Stimulated activated naive CD8-positive, alpha-beta T cell treated with anti-CD3 and anti-CD28 coated beads, Interleukin-15, amount 100 ng/mL, for 72 hours (primary cell): Measurements from ENCODE around the gene NCKIPSD.
"Not testable (repeated sequence)": the region's sequence is repeated elsewhere in the genome, so short reads cannot be mapped to it uniquely, and the experiment has no call there.

ENCODE experiments used
- ATAC-seq: fragments of 150-1000 bp; cut with Tn5 transposase; 2 replicates; pipeline ENCODE4 v1.10.0; 2021; ENCODE audit warnings: mild to moderate bottlenecking, moderate library complexity
- DNase-seq, 2 donors: peaks; one replicate each; pipeline ENCODE4 v3.0.0; 2021 to 2022
- H3K27ac Mint-ChIP-seq, 2 donors: one replicate each; pipeline ENCODE4 v1.8.0; 2022; ENCODE audit warnings: mild to moderate bottlenecking in 2 of 2, mixed read lengths in 2 of 2, moderate library complexity in 2 of 2
- H3K27me3 Mint-ChIP-seq: one replicate; pipeline ENCODE4 v1.8.0; 2022; ENCODE audit warnings: mixed read lengths
- H3K4me1 Mint-ChIP-seq: one replicate; pipeline ENCODE4 v1.8.0; 2022; ENCODE audit warnings: mild to moderate bottlenecking, mixed read lengths
- H3K4me3 Mint-ChIP-seq, 2 donors: one replicate each; pipeline ENCODE4 v1.8.0; 2022; ENCODE audit warnings: mild to moderate bottlenecking in 2 of 2, mixed read lengths in 2 of 2, moderate library complexity in 1 of 2
- H3K9me3 Mint-ChIP-seq, 2 donors: one replicate each; pipeline ENCODE4 v1.8.0; 2022; ENCODE audit warnings: mixed read lengths in 2 of 2

NCKIPSD gene

GRCh38 chr3:48685603-48686511 lies at the start of gene NCKIPSD:
TSS of gene NCKIPSD (minus strand) at chr3:48685915. CDS start at chr3:48685807, 108 bp downstream.
- Mint-ChIP-seq H3K4me3 (peak within 1 kb of the TSS; percentile 87 to 90), H3K4me1 (peaks cover 32% of the 10 kb centered on the region), H3K27ac (peak within 1 kb of the TSS; percentile 70 to 93), H3K27me3 (no peaks in the 10 kb centered on the region), H3K9me3 (no peaks in the 10 kb centered on the region)
- DNase-seq, result peak; percentile 85 to 93
- peak; percentile 89 for ATAC-seq

- not testable (repeated sequence) for H3K27ac Mint-ChIP-seq, H3K4me3 Mint-ChIP-seq, H3K4me1 Mint-ChIP-seq, H3K9me3 Mint-ChIP-seq, ATAC-seq, DNase-seq, H3K27me3 Mint-ChIP-seq
Observed at GRCh38 chr3:48735075-48735767, 49.5 kb upstream of the NCKIPSD start.

- DNase-seq, H3K4me1 Mint-ChIP-seq: not testable (repeated sequence)
- ATAC-seq, result peak; percentile 39
Observed at GRCh38 chr3:48734541-48734940, 48.8 kb upstream of the NCKIPSD start.

GRCh38 chr3:48733752-48734518 lies 48.2 kb upstream of the NCKIPSD start:
- not testable (repeated sequence) for DNase-seq, H3K4me3 Mint-ChIP-seq, H3K27me3 Mint-ChIP-seq

More at GRCh38 chr3:48734541-48734940, 48.8 kb upstream of the NCKIPSD start:
- not testable (repeated sequence) for H3K9me3 Mint-ChIP-seq, H3K27ac Mint-ChIP-seq, H3K27me3 Mint-ChIP-seq, H3K4me3 Mint-ChIP-seq

GRCh38 chr3:48727511-48727910 lies 41.8 kb upstream of the NCKIPSD start:
- Mint-ChIP-seq H3K27me3 (no peaks in the 10 kb centered on the region), H3K4me1 (no peaks in the 10 kb centered on the region), H3K4me3 (no peak overlapping the region)

More at GRCh38 chr3:48733752-48734518, 48.2 kb upstream of the NCKIPSD start:
- H3K9me3 Mint-ChIP-seq, ATAC-seq, H3K4me1 Mint-ChIP-seq, H3K27ac Mint-ChIP-seq: not testable (repeated sequence)

GRCh38 chr3:48725185-48725855 lies 39.6 kb upstream of the NCKIPSD start:
- DNase-seq, H3K27ac Mint-ChIP-seq, H3K9me3 Mint-ChIP-seq, H3K4me1 Mint-ChIP-seq, H3K27me3 Mint-ChIP-seq, H3K4me3 Mint-ChIP-seq, ATAC-seq: not testable (repeated sequence)

More at GRCh38 chr3:48727511-48727910, 41.8 kb upstream of the NCKIPSD start:
- no peak for DNase-seq
- Mint-ChIP-seq H3K27ac (no peak overlapping the region), H3K9me3 (no peaks in the 10 kb centered on the region)
- ATAC-seq, result no peak

- Mint-ChIP-seq H3K4me3 (no peak overlapping the region), H3K4me1 (no peaks in the 10 kb centered on the region), H3K27ac (no peak overlapping the region), H3K27me3 (peaks cover 7% of the 10 kb centered on the region), H3K9me3 (no peaks in the 10 kb centered on the region)
- DNase-seq (no peak), ATAC-seq (no peak)
Observed at GRCh38 chr3:48723725-48724124, 38.0 kb upstream of the NCKIPSD start.

GRCh38 chr3:48723293-48723692 lies 37.6 kb upstream of the NCKIPSD start:
- H3K4me1 Mint-ChIP-seq, result not testable (repeated sequence)

GRCh38 chr3:48716982-48717746 lies 31.4 kb upstream of the NCKIPSD start, which contains the start of gene IP6K2:
TSS of gene IP6K2 (minus strand) at chr3:48717221. CDS start at chr3:48695291, 21,930 bp downstream.
- Mint-ChIP-seq H3K4me3 (peak within 1 kb of the TSS; percentile 95 to 97), H3K9me3 (no peaks in the 10 kb centered on the region), H3K4me1 (peaks cover 45% of the 10 kb centered on the region), H3K27me3 (peaks cover 7% of the 10 kb centered on the region), H3K27ac (peak within 1 kb of the TSS; percentile 98 to 99)
- DNase-seq (peak; percentile 97 to 99), ATAC-seq (peak; percentile 100)

More at GRCh38 chr3:48723293-48723692, 37.6 kb upstream of the NCKIPSD start:
- not testable (repeated sequence) for H3K27me3 Mint-ChIP-seq, DNase-seq, H3K4me3 Mint-ChIP-seq, H3K27ac Mint-ChIP-seq, ATAC-seq, H3K9me3 Mint-ChIP-seq

- no peak for ATAC-seq
- Mint-ChIP-seq H3K27me3 (peaks cover 7% of the 10 kb centered on the region), H3K4me3 (peak overlapping the region; percentile 95 to 97), H3K27ac (peak overlapping the region; percentile 98 to 99), H3K4me1 (peaks cover 50% of the 10 kb centered on the region), H3K9me3 (no peaks in the 10 kb centered on the region)
- peak; percentile 23 to 25 for DNase-seq
Observed at GRCh38 chr3:48716508-48716981, 30.8 kb upstream of the NCKIPSD start.

GRCh38 chr3:48715174-48715800 lies 29.6 kb upstream of the NCKIPSD start:
- no peak for DNase-seq
- no peaks in the 10 kb centered on the region for H3K9me3 Mint-ChIP-seq
- no peak for ATAC-seq
- peaks cover 7% of the 10 kb centered on the region for H3K27me3 Mint-ChIP-seq
- H3K27ac Mint-ChIP-seq, result peak overlapping the region in 1 of 2 donors; percentile 86
- H3K4me1 Mint-ChIP-seq, result peaks cover 59% of the 10 kb centered on the region
- peak overlapping the region; percentile 95 to 97 for H3K4me3 Mint-ChIP-seq

GRCh38 chr3:48711727-48712126 lies 26.0 kb upstream of the NCKIPSD start:
- Mint-ChIP-seq H3K4me1 (peaks cover 81% of the 10 kb centered on the region), H3K27me3 (no peaks in the 10 kb centered on the region), H3K9me3 (no peaks in the 10 kb centered on the region), H3K27ac (no peak overlapping the region), H3K4me3 (no peak overlapping the region)
- no peak for DNase-seq
- no peak for ATAC-seq

- H3K4me1 Mint-ChIP-seq, result peaks cover 71% of the 10 kb centered on the region
- H3K27me3 Mint-ChIP-seq, result no peaks in the 10 kb centered on the region
- H3K4me3 Mint-ChIP-seq, result no peak overlapping the region
- peak overlapping the region; percentile 28 to 82 for H3K27ac Mint-ChIP-seq
- ATAC-seq (no peak), DNase-seq (no peak)
- no peaks in the 10 kb centered on the region for H3K9me3 Mint-ChIP-seq
Observed at GRCh38 chr3:48709051-48709461, 23.3 kb upstream of the NCKIPSD start.
